DMS153 (cell line): ENCODE measurements around the gene SPEM1.

Source experiments
- DNase-seq: peaks from one replicate; lab custom pipeline; 2025; lab: John Stamatoyannopoulos, UW

The SPEM1 gene

GRCh38 chr17:7403043-7403726 is 16.9 kb upstream of the SPEM1 start:
- DNase-seq = no peak

GRCh38 chr17:7403727-7403976 is 16.5 kb upstream of the SPEM1 start:
- DNase-seq = no peak

GRCh38 chr17:7403977-7404736 is 16.0 kb upstream of the SPEM1 start, which contains the start of gene TMEM256:
TSS of gene TMEM256 (minus strand) at chr17:7404097. CDS start at chr17:7404084, 13 bp downstream.
- peak; percentile 95 for DNase-seq

- DNase-seq = no peak
Measured at GRCh38 chr17:7404737-7405349, 15.3 kb upstream of the SPEM1 start.

GRCh38 chr17:7405350-7406234 is 14.5 kb upstream of the SPEM1 start:
- no peak for DNase-seq

GRCh38 chr17:7406235-7406825 is 13.8 kb upstream of the SPEM1 start:
- DNase-seq = no peak

- no peak for DNase-seq
Measured at GRCh38 chr17:7407082-7407481, 13.0 kb upstream of the SPEM1 start.

GRCh38 chr17:7407485-7408251 is 12.5 kb upstream of the SPEM1 start, which contains the start of gene NLGN2:
TSS of gene NLGN2 (plus strand) at chr17:7407845. CDS start at chr17:7408256, 411 bp downstream.
- no peak for DNase-seq

GRCh38 chr17:7408252-7408727 is 11.8 kb upstream of the SPEM1 start:
- no peak for DNase-seq

GRCh38 chr17:7408863-7409262 is 11.3 kb upstream of the SPEM1 start:
- DNase-seq = no peak

GRCh38 chr17:7409716-7410115 is 10.4 kb upstream of the SPEM1 start:
- DNase-seq = no peak

- no peak for DNase-seq
Measured at GRCh38 chr17:7410634-7411426, 9.3 kb upstream of the SPEM1 start.

- no peak for DNase-seq
Measured at GRCh38 chr17:7411427-7411750, 8.7 kb upstream of the SPEM1 start.

- DNase-seq = no peak
Measured at GRCh38 chr17:7413346-7413985, 6.7 kb upstream of the SPEM1 start.

GRCh38 chr17:7414837-7415236 is 5.3 kb upstream of the SPEM1 start:
- DNase-seq = no peak

GRCh38 chr17:7415784-7416183 is 4.3 kb upstream of the SPEM1 start:
- DNase-seq = no peak

- no peak for DNase-seq
Measured at GRCh38 chr17:7416323-7416722, 3.8 kb upstream of the SPEM1 start.

- no peak for DNase-seq
Measured at GRCh38 chr17:7417056-7417655, 3.0 kb upstream of the SPEM1 start.

GRCh38 chr17:7418472-7419152 is 1.5 kb upstream of the SPEM1 start:
- DNase-seq = no peak
